H9 (cell line): ENCODE measurements around the gene TSHZ1. TPM values are rescaled to one million over a fixed set of nuclear protein-coding genes. Genes with fewer than 3 reads are reported as not detected.

ENCODE experiments used
- DNase-seq: peaks from one replicate; pipeline ENCODE4 v3.0.0-alpha.2; 2017
- H2AFZ ChIP-seq: one replicate; pipeline ENCODE4 v1.6.1; 2013; ENCODE audit warnings: mild to moderate bottlenecking, low read length, control low read depth, moderate library complexity
- H2AK5ac ChIP-seq: 2 replicates; pipeline ENCODE4 v1.6.1; 2013; ENCODE audit warnings: low read length, control low read depth, mixed read lengths; ENCODE audit not compliant: insufficient read length
- H2BK120ac ChIP-seq: one replicate; pipeline ENCODE4 v1.6.1; 2013; ENCODE audit warnings: low read depth, mild to moderate bottlenecking, low read length, control low read depth, inconsistent platforms; ENCODE audit not compliant: poor library complexity, severe bottlenecking
- H2BK12ac ChIP-seq: 2 replicates; pipeline ENCODE4 v1.6.1; 2013; ENCODE audit warnings: low read length, control low read depth, mixed read lengths, low read depth; ENCODE audit not compliant: insufficient read length
- H2BK15ac ChIP-seq: 2 replicates; pipeline ENCODE4 v1.6.1; 2013; ENCODE audit warnings: low read depth, low read length, control low read depth
- H2BK20ac ChIP-seq: one replicate; pipeline ENCODE4 v1.6.1; 2013; ENCODE audit warnings: low read depth, mild to moderate bottlenecking, low read length, control low read depth, inconsistent platforms; ENCODE audit not compliant: poor library complexity, severe bottlenecking
- H2BK5ac ChIP-seq: 2 replicates; pipeline ENCODE4 v1.6.1; 2013; ENCODE audit warnings: low read length, control low read depth, mixed read lengths; ENCODE audit not compliant: insufficient read length
- H3K14ac ChIP-seq: 2 replicates; pipeline ENCODE4 v1.6.1; 2013; ENCODE audit warnings: low read length, control low read depth; ENCODE audit not compliant: insufficient read depth
- H3K18ac ChIP-seq: 2 replicates; pipeline ENCODE4 v1.6.1; 2013; ENCODE audit warnings: low read depth, mild to moderate bottlenecking, mixed read lengths, low read length, control low read depth; ENCODE audit not compliant: insufficient read length
- H3K23ac ChIP-seq: 2 replicates; pipeline ENCODE4 v1.6.1; 2013; ENCODE audit warnings: low read length, control low read depth, mixed read lengths, low read depth; ENCODE audit not compliant: insufficient read length
- H3K23me2 ChIP-seq: 2 replicates; pipeline ENCODE4 v1.6.1; 2013; ENCODE audit warnings: low read depth, mild to moderate bottlenecking, mixed read lengths, low read length, control low read depth; ENCODE audit not compliant: insufficient read length, poor library complexity, severe bottlenecking
- H3K27ac ChIP-seq: 2 replicates; pipeline ENCODE4 v1.5.1; 2013; ENCODE audit warnings: low read length, control low read depth, mixed read lengths, low read depth; ENCODE audit not compliant: insufficient read length
- H3K27me3 ChIP-seq: 2 replicates; pipeline ENCODE4 v1.6.1; 2013; ENCODE audit warnings: low read length, control low read depth, inconsistent platforms; ENCODE audit not compliant: insufficient read depth
- H3K4ac ChIP-seq: 2 replicates; pipeline ENCODE4 v1.6.1; 2013; ENCODE audit warnings: low read depth, mild to moderate bottlenecking, control low read depth, inconsistent platforms, low read length, moderate library complexity
- H3K4me1 ChIP-seq: 2 replicates; pipeline ENCODE4 v1.6.1; 2013; ENCODE audit warnings: low read length, control low read depth, inconsistent platforms; ENCODE audit not compliant: insufficient read depth
- H3K4me2 ChIP-seq: 2 replicates; pipeline ENCODE4 v1.6.1; 2013; ENCODE audit warnings: low read length, control low read depth, mixed read lengths; ENCODE audit not compliant: insufficient read length, insufficient read depth
- H3K56ac ChIP-seq: 2 replicates; pipeline ENCODE4 v1.6.1; 2013; ENCODE audit warnings: low read depth, mild to moderate bottlenecking, mixed read lengths, low read length, control low read depth; ENCODE audit not compliant: insufficient read length
- H3K79me1 ChIP-seq: 2 replicates; pipeline ENCODE4 v1.6.1; 2013; ENCODE audit warnings: low read depth, mild to moderate bottlenecking, moderate library complexity, low read length, control low read depth, inconsistent platforms; ENCODE audit not compliant: insufficient read depth, poor library complexity, severe bottlenecking
- H3K79me2 ChIP-seq: 2 replicates; pipeline ENCODE4 v1.6.1; 2013; ENCODE audit warnings: low read length, control low read depth, inconsistent platforms; ENCODE audit not compliant: insufficient read depth
- H3K9ac ChIP-seq: 2 replicates; pipeline ENCODE4 v1.6.1; 2013; ENCODE audit warnings: low read length, control low read depth, mixed read lengths; ENCODE audit not compliant: insufficient read length; ENCODE audit errors: extremely low read depth
- H3K9me3 ChIP-seq: one replicate; pipeline ENCODE4 v1.6.1; 2013; ENCODE audit warnings: low read depth, low read length, inconsistent platforms; ENCODE audit not compliant: control insufficient read depth
- H3T11ph ChIP-seq: one replicate; pipeline ENCODE4 v1.6.1; 2013; ENCODE audit warnings: mild to moderate bottlenecking, low read length, control low read depth, inconsistent platforms
- H4K20me1 ChIP-seq: one replicate; pipeline ENCODE4 v1.6.1; 2013; ENCODE audit not compliant: control insufficient read depth, insufficient read length, insufficient read depth
- H4K5ac ChIP-seq: 2 replicates; pipeline ENCODE4 v1.6.1; 2013; ENCODE audit warnings: low read depth, mild to moderate bottlenecking, mixed read lengths, low read length, control low read depth; ENCODE audit not compliant: insufficient read length
- H4K8ac ChIP-seq: replicated peaks from 2 replicates; pipeline ENCODE4 v1.6.1; 2013; ENCODE audit warnings: low read length, control low read depth, mixed read lengths, low read depth; ENCODE audit not compliant: insufficient read length
- H4K91ac ChIP-seq: 2 replicates; pipeline ENCODE4 v1.6.1; 2013; ENCODE audit warnings: low read depth, mild to moderate bottlenecking, moderate library complexity, mixed read lengths, low read length, control low read depth; ENCODE audit not compliant: insufficient read length
- H3K27ac Mint-ChIP-seq, 3 experiments: 2 replicates in 2 of 3; 3 replicates in 1 of 3; pipeline ENCODE4 v1.8.0; 2020 to 2021; ENCODE audit warnings: mixed read lengths in 3 of 3, mild to moderate bottlenecking in 1 of 3, moderate library complexity in 1 of 3
- H3K27me3 Mint-ChIP-seq: 2 replicates; pipeline ENCODE4 v1.8.0; 2021; ENCODE audit warnings: low read depth, mild to moderate bottlenecking, moderate library complexity, mixed read lengths
- H3K36me3 Mint-ChIP-seq, 3 experiments: 2 replicates in 2 of 3; 3 replicates in 1 of 3; pipeline ENCODE4 v1.8.0; 2020 to 2021; ENCODE audit warnings: low read depth in 3 of 3, mixed read lengths in 3 of 3; ENCODE audit not compliant: insufficient read depth in 1 of 3
- H3K4me1 Mint-ChIP-seq, 2 experiments: 2 replicates each; pipeline ENCODE4 v1.8.0; 2020; ENCODE audit warnings: mixed read lengths in 2 of 2
- H3K4me3 Mint-ChIP-seq, 2 experiments: 2 replicates in 1 of 2; 3 replicates in 1 of 2; pipeline ENCODE4 v1.8.0; 2020 to 2021; ENCODE audit warnings: mild to moderate bottlenecking in 2 of 2, mixed read lengths in 2 of 2, moderate library complexity in 1 of 2
- H3K9me3 Mint-ChIP-seq, 2 experiments: 2 replicates in 1 of 2; 3 replicates in 1 of 2; pipeline ENCODE4 v1.8.0; 2020; ENCODE audit warnings: mild to moderate bottlenecking in 2 of 2, mixed read lengths in 2 of 2, moderate library complexity in 1 of 2
- CTCF ChIP-seq: fragments of 200-600 bp; sonication (generic); conservative IDR thresholded peaks from 3 replicates; pipeline ENCODE4 v1.8.0; 2021; ENCODE audit warnings: antibody characterized with exemption, mild to moderate bottlenecking
- WGBS: extraction: QIAGEN DNeasy Blood & Tissue Kit; methylation state at CpG from one replicate; pipeline ENCODE4 v1.1.7; 2013; ENCODE audit warnings: missing lambda C conversion rate, low lambda C conversion rate, mixed read lengths; ENCODE audit not compliant: insufficient read length; ENCODE audit errors: extremely low coverage; 5-methylcytosine and 5-hydroxymethylcytosine counted together
- total RNA-seq: library from RNA; stranded (reverse); gene quantifications from 2 replicates; pipeline ENCODE4 v1.2.1, GENCODE V29; 2021

Gene TSHZ1
- total RNA-seq, 1 experiment from 2014 or later = 0.15 TPM

- H3K23me2 ChIP-seq = no peaks in the 10 kb centered on the region
- no peak overlapping the region for H4K5ac ChIP-seq
- H3K4me1 Mint-ChIP-seq = no peaks in the 10 kb centered on the region
- no peak overlapping the region for H2BK12ac ChIP-seq
- H3K9ac ChIP-seq = no peak overlapping the region
- H4K20me1 ChIP-seq = no peaks in the 10 kb centered on the region
- no CpG with 5 or more reads among the region's 9 CpGs for WGBS
- no peaks in the 10 kb centered on the region for H3K9me3 ChIP-seq
- H3K56ac ChIP-seq = no peak overlapping the region
- no peak overlapping the region for H3K18ac ChIP-seq
- no peak overlapping the region for H3K4ac ChIP-seq
- no peak overlapping the region for H3K23ac ChIP-seq
- no peak overlapping the region for H3T11ph ChIP-seq
- H4K91ac ChIP-seq = no peak overlapping the region
- H2AFZ ChIP-seq = no peak overlapping the region
- no peak overlapping the region for H3K4me2 ChIP-seq
- DNase-seq = no peak
- no peak overlapping the region for H2BK15ac ChIP-seq
- no peak overlapping the region for H2AK5ac ChIP-seq
- no peak overlapping the region for H4K8ac ChIP-seq
- H3K27me3 Mint-ChIP-seq = no peaks in the 10 kb centered on the region; the same call in 1 of the 2 replicates
- no peaks in the 10 kb centered on the region for H3K9me3 Mint-ChIP-seq
- no peak overlapping the region for H2BK20ac ChIP-seq
- no peak overlapping the region for H2BK120ac ChIP-seq
- TF ChIP-seq CTCF = no peak
- no peak overlapping the region for H2BK5ac ChIP-seq
- H3K79me2 ChIP-seq = no peaks in the 10 kb centered on the region
- H3K27ac ChIP-seq = no peak overlapping the region
- H3K4me3 Mint-ChIP-seq = no peak overlapping the region
- no peak overlapping the region for H3K14ac ChIP-seq
- no peak overlapping the region for H3K27ac Mint-ChIP-seq
- H3K27me3 ChIP-seq = no peaks in the 10 kb centered on the region
- H3K4me1 ChIP-seq = no peaks in the 10 kb centered on the region
- no peaks in the 10 kb centered on the region for H3K36me3 Mint-ChIP-seq
- no peaks in the 10 kb centered on the region for H3K79me1 ChIP-seq
These were observed 18.4 kb downstream of the TSHZ1 start for GRCh38 chr18:75228967-75229366.
